GM23338 (cell line): ENCODE measurements around the gene ENTPD6. TPM values are rescaled to one million over a fixed set of nuclear protein-coding genes. Genes with fewer than 3 reads are reported as not detected.

Experiments used
- ATAC-seq: fragments of 200-7000 bp; cut with Tn5 transposase; 3 replicates; pipeline ENCODE4 v1.9.1; 2020
- DNase-seq: peaks from one replicate; pipeline ENCODE4 v3.0.0-alpha.2; 2015; ENCODE audit warnings: low spot score
- H2AFZ ChIP-seq: fragments of 200-600 bp; sonication (generic); 2 replicates; pipeline ENCODE4 v1.8.0; 2016; ENCODE audit warnings: antibody characterized with exemption, mild to moderate bottlenecking, moderate library complexity
- H3F3A ChIP-seq: fragments of 200-600 bp; sonication (generic); replicated peaks from 2 replicates; pipeline ENCODE4 v1.8.0; 2017; ENCODE audit warnings: antibody characterized with exemption, mixed run types, low read depth
- H3K27ac ChIP-seq: fragments of 200-600 bp; sonication (generic); 2 replicates; pipeline ENCODE4 v1.6.1; 2016; ENCODE audit warnings: low read depth
- H3K27me3 ChIP-seq: fragments of 200-600 bp; sonication (generic); 2 replicates; pipeline ENCODE4 v1.8.0; 2016; ENCODE audit warnings: mild to moderate bottlenecking, mixed run types, moderate library complexity; ENCODE audit not compliant: insufficient read depth
- H3K36me3 ChIP-seq: fragments of 200-600 bp; sonication (generic); 2 replicates; pipeline ENCODE4 v1.8.0; 2016; ENCODE audit warnings: mild to moderate bottlenecking; ENCODE audit not compliant: insufficient read depth
- H3K4me1 ChIP-seq: fragments of 200-600 bp; sonication (generic); 2 replicates; pipeline ENCODE4 v1.8.0; 2016; ENCODE audit warnings: mild to moderate bottlenecking, moderate library complexity; ENCODE audit not compliant: insufficient read depth
- H3K4me2 ChIP-seq: fragments of 200-600 bp; sonication (generic); 2 replicates; pipeline ENCODE4 v1.7.1; 2017; ENCODE audit warnings: mixed run types
- H3K4me3 ChIP-seq: fragments of 200-600 bp; sonication (generic); 2 replicates; pipeline ENCODE4 v1.6.1; 2016; ENCODE audit warnings: mixed run types
- H3K79me2 ChIP-seq: fragments of 200-600 bp; sonication (generic); replicated peaks from 2 replicates; pipeline ENCODE4 v1.8.0; 2017; ENCODE audit warnings: mild to moderate bottlenecking; ENCODE audit not compliant: insufficient read depth
- H3K9me2 ChIP-seq: fragments of 200-600 bp; sonication (generic); 2 replicates; pipeline ENCODE4 v1.8.0; 2017; ENCODE audit not compliant: insufficient read depth
- H4K20me1 ChIP-seq: fragments of 200-600 bp; sonication (generic); replicated peaks from 2 replicates; pipeline ENCODE4 v1.8.0; 2017; ENCODE audit warnings: mild to moderate bottlenecking; ENCODE audit not compliant: insufficient read depth
- H3K27ac Mint-ChIP-seq: 2 replicates; pipeline ENCODE4 v1.8.0; 2020; ENCODE audit warnings: inconsistent platforms, mild to moderate bottlenecking, moderate library complexity, mixed read lengths
- H3K27me3 Mint-ChIP-seq: 3 replicates; pipeline ENCODE4 v1.8.0; 2022; ENCODE audit warnings: low read depth, mild to moderate bottlenecking, moderate library complexity, mixed read lengths, inconsistent platforms; ENCODE audit not compliant: insufficient read depth, poor library complexity
- H3K36me3 Mint-ChIP-seq: 3 replicates; pipeline ENCODE4 v1.8.0; 2021; ENCODE audit warnings: low read depth, mild to moderate bottlenecking, inconsistent platforms, moderate library complexity, mixed read lengths
- H3K4me1 Mint-ChIP-seq: 3 replicates; pipeline ENCODE4 v1.8.0; 2020; ENCODE audit warnings: mild to moderate bottlenecking, inconsistent platforms, mixed read lengths
- H3K4me3 Mint-ChIP-seq: 3 replicates; pipeline ENCODE4 v1.8.0; 2021; ENCODE audit warnings: moderate library complexity, mild to moderate bottlenecking, inconsistent platforms, mixed read lengths
- H3K9me3 Mint-ChIP-seq: 3 replicates; pipeline ENCODE4 v1.8.0; 2020; ENCODE audit warnings: moderate library complexity, mild to moderate bottlenecking, inconsistent platforms, mixed read lengths
- CREB1 ChIP-seq: fragments of 250-450 bp; sonication (Bioruptor Pico); IDR thresholded peaks from 2 replicates; pipeline ENCODE4 v1.5.0; 2020; ENCODE audit warnings: low read depth, mild to moderate bottlenecking, moderate library complexity
- NANOG ChIP-seq: IDR thresholded peaks from 2 replicates; pipeline ENCODE4 v1.6.1; 2016; ENCODE audit warnings: antibody characterized with exemption, borderline replicate concordance
- polyA plus RNA-seq: library from polyadenylated mRNA; unstranded; fragments of >200 nt; fragmentation: Nextera tagmentation; extraction: Ambion mirVana; gene quantifications from 2 replicates; pipeline ENCODE4 v1.2.1, GENCODE V29; 2016
- total RNA-seq: library from RNA; depleted of rRNA; stranded (reverse); fragments of >200 nt; shearing (Covaris generic); gene quantifications from 2 replicates; pipeline ENCODE4 v1.2.3, GENCODE V29; 2014
- TF ChIP-seq, protein P1 (sequence below): fragments of 250-450 bp; sonication (Bioruptor Pico); IDR thresholded peaks from 2 replicates; pipeline ENCODE4 v1.5.0; 2020; ENCODE audit warnings: mild to moderate bottlenecking, moderate library complexity
- TF ChIP-seq, protein P2 (sequence below): IDR thresholded peaks from 2 replicates; pipeline ENCODE4 v1.6.1; 2016; ENCODE audit warnings: antibody characterized with exemption
- TF ChIP-seq, protein P3 (sequence below), 2 experiments: fragments of 200-600 bp in 1 of 2; sonication (generic) in 1 of 2; conservative IDR thresholded peaks; 2 replicates each; pipeline versions ENCODE4 v1.5.1 to v1.6.1; 2016 to 2017; ENCODE audit warnings: antibody characterized with exemption in 2 of 2, low read depth in 2 of 2, mild to moderate bottlenecking in 2 of 2, moderate library complexity in 1 of 2

ENTPD6 gene
- total and polyA plus RNA-seq, 2 experiments from 2014 or later = 19.3 to 45.9 TPM

DNA sequence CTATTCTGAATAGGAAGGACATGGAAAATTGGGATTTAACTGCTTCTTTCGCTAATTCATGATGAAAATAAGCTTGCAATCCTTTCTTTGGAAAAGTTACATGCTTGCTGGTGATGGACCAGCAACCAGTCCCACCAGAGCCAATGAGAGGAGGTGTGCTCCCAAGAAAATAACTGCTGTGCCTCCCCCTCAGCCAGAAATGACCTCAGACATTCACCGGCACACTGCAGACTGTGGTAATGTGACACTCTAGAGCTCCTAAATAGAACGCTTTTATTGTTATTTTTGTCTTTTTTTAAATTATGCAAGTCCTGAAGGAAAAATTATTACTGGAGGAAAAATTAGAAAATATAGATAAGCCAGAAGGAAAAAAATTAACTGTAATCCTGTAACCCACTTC, 55.0 kb downstream of the ENTPD6 start:
- TF ChIP-seq, protein P1, sequence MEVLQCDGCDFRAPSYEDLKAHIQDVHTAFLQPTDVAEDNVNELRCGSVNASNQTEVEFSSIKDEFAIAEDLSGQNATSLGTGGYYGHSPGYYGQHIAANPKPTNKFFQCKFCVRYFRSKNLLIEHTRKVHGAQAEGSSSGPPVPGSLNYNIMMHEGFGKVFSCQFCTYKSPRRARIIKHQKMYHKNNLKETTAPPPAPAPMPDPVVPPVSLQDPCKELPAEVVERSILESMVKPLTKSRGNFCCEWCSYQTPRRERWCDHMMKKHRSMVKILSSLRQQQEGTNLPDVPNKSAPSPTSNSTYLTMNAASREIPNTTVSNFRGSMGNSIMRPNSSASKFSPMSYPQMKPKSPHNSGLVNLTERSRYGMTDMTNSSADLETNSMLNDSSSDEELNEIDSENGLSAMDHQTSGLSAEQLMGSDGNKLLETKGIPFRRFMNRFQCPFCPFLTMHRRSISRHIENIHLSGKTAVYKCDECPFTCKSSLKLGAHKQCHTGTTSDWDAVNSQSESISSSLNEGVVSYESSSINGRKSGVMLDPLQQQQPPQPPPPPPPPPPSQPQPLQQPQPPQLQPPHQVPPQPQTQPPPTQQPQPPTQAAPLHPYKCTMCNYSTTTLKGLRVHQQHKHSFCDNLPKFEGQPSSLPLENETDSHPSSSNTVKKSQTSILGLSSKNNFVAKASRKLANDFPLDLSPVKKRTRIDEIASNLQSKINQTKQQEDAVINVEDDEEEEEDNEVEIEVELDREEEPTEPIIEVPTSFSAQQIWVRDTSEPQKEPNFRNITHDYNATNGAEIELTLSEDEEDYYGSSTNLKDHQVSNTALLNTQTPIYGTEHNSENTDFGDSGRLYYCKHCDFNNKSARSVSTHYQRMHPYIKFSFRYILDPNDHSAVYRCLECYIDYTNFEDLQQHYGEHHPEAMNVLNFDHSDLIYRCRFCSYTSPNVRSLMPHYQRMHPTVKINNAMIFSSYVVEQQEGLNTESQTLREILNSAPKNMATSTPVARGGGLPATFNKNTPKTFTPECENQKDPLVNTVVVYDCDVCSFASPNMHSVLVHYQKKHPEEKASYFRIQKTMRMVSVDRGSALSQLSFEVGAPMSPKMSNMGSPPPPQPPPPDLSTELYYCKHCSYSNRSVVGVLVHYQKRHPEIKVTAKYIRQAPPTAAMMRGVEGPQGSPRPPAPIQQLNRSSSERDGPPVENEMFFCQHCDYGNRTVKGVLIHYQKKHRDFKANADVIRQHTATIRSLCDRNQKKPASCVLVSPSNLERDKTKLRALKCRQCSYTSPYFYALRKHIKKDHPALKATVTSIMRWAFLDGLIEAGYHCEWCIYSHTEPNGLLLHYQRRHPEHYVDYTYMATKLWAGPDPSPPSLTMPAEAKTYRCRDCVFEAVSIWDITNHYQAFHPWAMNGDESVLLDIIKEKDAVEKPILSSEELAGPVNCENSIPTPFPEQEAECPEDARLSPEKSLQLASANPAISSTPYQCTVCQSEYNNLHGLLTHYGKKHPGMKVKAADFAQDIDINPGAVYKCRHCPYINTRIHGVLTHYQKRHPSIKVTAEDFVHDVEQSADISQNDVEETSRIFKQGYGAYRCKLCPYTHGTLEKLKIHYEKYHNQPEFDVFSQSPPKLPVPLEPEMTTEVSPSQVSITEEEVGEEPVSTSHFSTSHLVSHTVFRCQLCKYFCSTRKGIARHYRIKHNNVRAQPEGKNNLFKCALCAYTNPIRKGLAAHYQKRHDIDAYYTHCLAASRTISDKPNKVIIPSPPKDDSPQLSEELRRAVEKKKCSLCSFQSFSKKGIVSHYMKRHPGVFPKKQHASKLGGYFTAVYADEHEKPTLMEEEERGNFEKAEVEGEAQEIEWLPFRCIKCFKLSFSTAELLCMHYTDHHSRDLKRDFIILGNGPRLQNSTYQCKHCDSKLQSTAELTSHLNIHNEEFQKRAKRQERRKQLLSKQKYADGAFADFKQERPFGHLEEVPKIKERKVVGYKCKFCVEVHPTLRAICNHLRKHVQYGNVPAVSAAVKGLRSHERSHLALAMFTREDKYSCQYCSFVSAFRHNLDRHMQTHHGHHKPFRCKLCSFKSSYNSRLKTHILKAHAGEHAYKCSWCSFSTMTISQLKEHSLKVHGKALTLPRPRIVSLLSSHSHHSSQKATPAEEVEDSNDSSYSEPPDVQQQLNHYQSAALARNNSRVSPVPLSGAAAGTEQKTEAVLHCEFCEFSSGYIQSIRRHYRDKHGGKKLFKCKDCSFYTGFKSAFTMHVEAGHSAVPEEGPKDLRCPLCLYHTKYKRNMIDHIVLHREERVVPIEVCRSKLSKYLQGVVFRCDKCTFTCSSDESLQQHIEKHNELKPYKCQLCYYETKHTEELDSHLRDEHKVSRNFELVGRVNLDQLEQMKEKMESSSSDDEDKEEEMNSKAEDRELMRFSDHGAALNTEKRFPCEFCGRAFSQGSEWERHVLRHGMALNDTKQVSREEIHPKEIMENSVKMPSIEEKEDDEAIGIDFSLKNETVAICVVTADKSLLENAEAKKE (CRISPR knock-in tag) = no peak
- TF ChIP-seq NANOG (no peak), CREB1 (no peak)
- TF ChIP-seq, protein P2, sequence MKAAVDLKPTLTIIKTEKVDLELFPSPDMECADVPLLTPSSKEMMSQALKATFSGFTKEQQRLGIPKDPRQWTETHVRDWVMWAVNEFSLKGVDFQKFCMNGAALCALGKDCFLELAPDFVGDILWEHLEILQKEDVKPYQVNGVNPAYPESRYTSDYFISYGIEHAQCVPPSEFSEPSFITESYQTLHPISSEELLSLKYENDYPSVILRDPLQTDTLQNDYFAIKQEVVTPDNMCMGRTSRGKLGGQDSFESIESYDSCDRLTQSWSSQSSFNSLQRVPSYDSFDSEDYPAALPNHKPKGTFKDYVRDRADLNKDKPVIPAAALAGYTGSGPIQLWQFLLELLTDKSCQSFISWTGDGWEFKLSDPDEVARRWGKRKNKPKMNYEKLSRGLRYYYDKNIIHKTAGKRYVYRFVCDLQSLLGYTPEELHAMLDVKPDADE = no peak
- TF ChIP-seq, protein P3, sequence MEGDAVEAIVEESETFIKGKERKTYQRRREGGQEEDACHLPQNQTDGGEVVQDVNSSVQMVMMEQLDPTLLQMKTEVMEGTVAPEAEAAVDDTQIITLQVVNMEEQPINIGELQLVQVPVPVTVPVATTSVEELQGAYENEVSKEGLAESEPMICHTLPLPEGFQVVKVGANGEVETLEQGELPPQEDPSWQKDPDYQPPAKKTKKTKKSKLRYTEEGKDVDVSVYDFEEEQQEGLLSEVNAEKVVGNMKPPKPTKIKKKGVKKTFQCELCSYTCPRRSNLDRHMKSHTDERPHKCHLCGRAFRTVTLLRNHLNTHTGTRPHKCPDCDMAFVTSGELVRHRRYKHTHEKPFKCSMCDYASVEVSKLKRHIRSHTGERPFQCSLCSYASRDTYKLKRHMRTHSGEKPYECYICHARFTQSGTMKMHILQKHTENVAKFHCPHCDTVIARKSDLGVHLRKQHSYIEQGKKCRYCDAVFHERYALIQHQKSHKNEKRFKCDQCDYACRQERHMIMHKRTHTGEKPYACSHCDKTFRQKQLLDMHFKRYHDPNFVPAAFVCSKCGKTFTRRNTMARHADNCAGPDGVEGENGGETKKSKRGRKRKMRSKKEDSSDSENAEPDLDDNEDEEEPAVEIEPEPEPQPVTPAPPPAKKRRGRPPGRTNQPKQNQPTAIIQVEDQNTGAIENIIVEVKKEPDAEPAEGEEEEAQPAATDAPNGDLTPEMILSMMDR (conservative IDR thresholded peaks at IDR 0.05; ENCODE audit: low read depth in 2 of 2) = no peak
- H3K4me1 ChIP-seq = peaks cover 16% of the 10 kb centered on the region
- H3K36me3 ChIP-seq = no peaks in the 10 kb centered on the region
- DNase-seq (no peak), ATAC-seq (no peak)
- H3K4me2 ChIP-seq = 0 out of 2 replicates have a peak overlapping the region, but pooled peaks have one; percentile 85
- Mint-ChIP-seq H3K9me3 (no peaks in the 10 kb centered on the region; the same call in 2 of the 3 replicates), H3K36me3 (peaks cover 3% of the 10 kb centered on the region; the same call in 2 of the 3 replicates), H3K4me1 (peaks cover 41% of the 10 kb centered on the region), H3K27me3 (peaks cover 12% of the 10 kb centered on the region), H3K4me3 (0 out of 3 replicates have a peak overlapping the region, but pooled peaks have one; percentile 90), H3K27ac (no peak overlapping the region)
- H3K27me3 ChIP-seq = peaks cover 11% of the 10 kb centered on the region; the same call in 1 of the 2 replicates
- no peaks in the 10 kb centered on the region for H3K9me2 ChIP-seq
- peaks cover 57% of the 10 kb centered on the region for H3K79me2 ChIP-seq
- peaks cover 35% of the 10 kb centered on the region for H4K20me1 ChIP-seq
- H3F3A ChIP-seq = 0 out of 2 replicates have a peak, but pooled peaks cover 7% of the 10 kb centered on the region
- no peak overlapping the region for H3K4me3 ChIP-seq
- no peak overlapping the region for H3K27ac ChIP-seq
- no peak overlapping the region for H2AFZ ChIP-seq
